ENCODE data around the gene PLSCR4.

- TF ChIP-seq CTCF (IDR thresholded peaks at IDR 0.05) (no peak), POLR2A (IDR thresholded peaks at IDR 0.05) (no peak), POLR2AphosphoS5 (IDR thresholded peaks at IDR 0.05) (no peak)
Observed at GRCh38 chr3:146156666-146157314, 94.1 kb downstream of the PLSCR4 start.
